GM12878 (cell line): ENCODE measurements around the gene RGS6. TPM values are rescaled to one million over a fixed set of nuclear protein-coding genes. Genes with fewer than 3 reads are reported as not detected.

Experiments
- ATAC-seq: fragments of 200-7000 bp; cut with Tn5 transposase; 3 replicates; pipeline ENCODE4 v1.9.1; 2020; ENCODE audit warnings: mild to moderate bottlenecking, moderate library complexity
- BruUV-seq: library from RNA; stranded (reverse); fragments of 400-500 nt; replicated peaks from 2 replicates; lab custom pipeline; 2021; lab: Mats Ljungman, UMichigan
- CTCF ChIA-PET: fragments of 300-600 bp; sonication (Branson Sonifier 250); formaldehyde crosslinking; extraction: SDS; loops from one replicate; lab custom pipeline; 2021; ENCODE audit warnings: inconsistent platforms; lab: Yijun Ruan, JAX
- POLR2A ChIA-PET: fragments of 350-600 bp; formaldehyde crosslinking; extraction: SDS; loops from one replicate; lab custom pipeline; 2021; ENCODE audit warnings: inconsistent platforms; lab: Charles Lee
- RAD21 ChIA-PET: fragments of 300-600 bp; sonication (Branson Sonifier 250); formaldehyde crosslinking; loops from one replicate; lab custom pipeline; 2023; ENCODE audit warnings: antibody characterized with exemption; ENCODE audit not compliant: unreplicated experiment; lab: Charles Lee
- SMC1A ChIA-PET: fragments of 300-600 bp; sonication (Branson Sonifier 250); formaldehyde crosslinking; loops from one replicate; lab custom pipeline; 2023; ENCODE audit not compliant: unreplicated experiment, uncharacterized antibody; lab: Charles Lee
- DNase-seq: peaks from one replicate; pipeline ENCODE4 v3.0.0-alpha.2; 2011; ENCODE audit warnings: low read depth, low spot score
- FAIRE-seq: peaks from 3 replicates; lab custom pipeline; 2011; peaks lifted over from hg19 to GRCh38; lab: Jason Lieb, UNC
- H2AFZ ChIP-seq: 2 replicates; pipeline ENCODE4 v1.6.0; 2011; ENCODE audit warnings: low read depth, low read length, control low read depth; ENCODE audit not compliant: control insufficient read depth
- H3K27ac ChIP-seq: 2 replicates; pipeline ENCODE4 v1.5.1; 2011; ENCODE audit warnings: control low read depth; ENCODE audit not compliant: control insufficient read depth, insufficient read depth
- H3K27me3 ChIP-seq, 2 experiments: replicated peaks in 1 of 2; 2 replicates each; pipeline versions ENCODE4 v1.6.0 to v1.6.1; 2011; ENCODE audit warnings: low read length in 1 of 2; ENCODE audit not compliant: control insufficient read depth in 2 of 2, insufficient read depth in 2 of 2
- H3K36me3 ChIP-seq, 2 experiments: 2 replicates each; pipeline ENCODE4 v1.5.1; 2011; ENCODE audit warnings: low read length in 1 of 2; ENCODE audit not compliant: control insufficient read depth in 2 of 2, insufficient read depth in 2 of 2
- H3K4me1 ChIP-seq: 2 replicates; pipeline ENCODE4 v1.6.1; 2011; ENCODE audit warnings: mild to moderate bottlenecking, low read length, moderate library complexity, mixed read lengths; ENCODE audit not compliant: control insufficient read depth, insufficient read depth
- H3K4me2 ChIP-seq: 2 replicates; pipeline ENCODE4 v1.6.0; 2011; ENCODE audit warnings: control low read depth; ENCODE audit not compliant: control insufficient read depth, insufficient read depth
- H3K4me3 ChIP-seq: fragments of 200-600 bp; sonication (generic); 2 replicates; pipeline ENCODE4 v1.5.1; 2016
- H3K79me2 ChIP-seq: 2 replicates; pipeline ENCODE4 v1.6.0; 2011; ENCODE audit warnings: low read length; ENCODE audit not compliant: control insufficient read depth, insufficient read depth
- H3K9ac ChIP-seq: 2 replicates; pipeline ENCODE4 v1.8.0; 2011; ENCODE audit warnings: low read length, control low read depth, mixed read lengths; ENCODE audit not compliant: control insufficient read depth, insufficient read depth
- H3K9me3 ChIP-seq: replicated peaks from 3 replicates; pipeline ENCODE4 v1.5.1; 2011; ENCODE audit warnings: mild to moderate bottlenecking, low read length; ENCODE audit not compliant: control insufficient read depth, insufficient read depth
- H4K20me1 ChIP-seq: 2 replicates; pipeline ENCODE4 v1.6.0; 2011; ENCODE audit not compliant: control insufficient read depth, insufficient read depth
- ETV6 ChIP-seq, 2 experiments: fragments of 450-650 bp in 1 of 2; IDR thresholded peaks in 1 of 2; conservative IDR thresholded peaks in 1 of 2; 2 replicates each; pipeline ENCODE4 v1.6.1; 2014; ENCODE audit warnings: antibody characterized with exemption in 1 of 2, borderline replicate concordance in 1 of 2, low read depth in 1 of 2, mild to moderate bottlenecking in 1 of 2, moderate library complexity in 1 of 2
- FOXK2 ChIP-seq: fragments of 450-650 bp; IDR thresholded peaks from 2 replicates; pipeline ENCODE4 v1.6.1; 2017; ENCODE audit warnings: mild to moderate bottlenecking, moderate library complexity
- JUNB ChIP-seq: IDR thresholded peaks from 2 replicates; pipeline ENCODE4 v1.6.1; 2016; ENCODE audit warnings: antibody characterized with exemption, mild to moderate bottlenecking
- RAD21 ChIP-seq: IDR thresholded peaks from 2 replicates; pipeline ENCODE4 v1.6.1; 2011; ENCODE audit warnings: mild to moderate bottlenecking, low read depth, low read length, moderate library complexity; ENCODE audit not compliant: insufficient read depth
- SMC3 ChIP-seq: IDR thresholded peaks from 2 replicates; pipeline ENCODE4 v1.6.1; 2011; ENCODE audit warnings: low read length, improper control_type of control experiment, borderline replicate concordance
- WGBS: methylation state at CpG from one replicate; pipeline ENCODE4 v1.1.6; 2016; ENCODE audit warnings: low lambda C conversion rate; ENCODE audit not compliant: insufficient replicate concordance, insufficient coverage; ENCODE audit errors: missing lambda C conversion rate; 5-methylcytosine and 5-hydroxymethylcytosine counted together
- in situ Hi-C: fragments of 300-500 bp; cut with MboI; formaldehyde crosslinking; loops from 9 replicates; pipeline ENCODE4 v1.14.3; 2018; ENCODE audit warnings: mixed read lengths
- intact Hi-C: fragments of 100-400 bp; cut with micrococcal nuclease; formaldehyde crosslinking; loops from one replicate; pipeline ENCODE4 v1.14.2; 2022; ENCODE audit not compliant: unreplicated experiment
- polyA plus RNA-seq, 11 experiments: library from polyadenylated mRNA; depleted of rRNA in 4 of 11; unstranded in 6 of 11; stranded (reverse) in 5 of 11; fragments of >200 nt; fragmentation: Nextera tagmentation in 4 of 11; fragmentation: Illumina TruSeq in 1 of 11; extraction: Ambion mirVana in 4 of 11; extraction: Trizol in 1 of 11; gene quantifications; 1 replicate in 1 of 11; 2 replicates in 10 of 11; pipeline versions ENCODE4 v1.2.1 to v1.2.3, GENCODE V29; 2011 to 2016; ENCODE audit warnings: inconsistent platforms in 2 of 11, missing spikeins in 2 of 11, low read depth in 1 of 11
- total RNA-seq, 4 experiments: library from RNA; depleted of rRNA in 3 of 4; stranded (reverse); fragments of >200 nt in 3 of 4; fragmentation: Illumina TruSeq in 1 of 4; extraction: Trizol in 1 of 4; gene quantifications; 2 replicates each; pipeline versions ENCODE4 v1.2.1 to v1.2.3, GENCODE V29; 2013 to 2021
- TF ChIP-seq, protein P1 (sequence below): IDR thresholded peaks from 2 replicates; pipeline ENCODE4 v1.6.1; 2011; ENCODE audit warnings: low read depth, low read length, improper control_type of control experiment, borderline replicate concordance
- TF ChIP-seq, protein P2 (sequence below), 3 experiments: IDR thresholded peaks in 2 of 3; conservative IDR thresholded peaks in 1 of 3; 2 replicates each; pipeline ENCODE4 v1.5.1; 2011; ENCODE audit warnings: low read depth in 3 of 3, low read length in 3 of 3, mild to moderate bottlenecking in 3 of 3, control low read depth in 2 of 3, moderate library complexity in 2 of 3, inconsistent platforms in 1 of 3, mixed read lengths in 1 of 3; ENCODE audit not compliant: control insufficient read depth in 2 of 3, insufficient read depth in 1 of 3; ENCODE audit errors: extremely low read depth in 1 of 3

The RGS6 gene
- total and polyA plus RNA-seq, 10 of the 15 experiments (the other 5 are each of a cell fraction or from before 2014, with no cell fraction given), result 3.9 to 18.1 (median 12.4) TPM

GRCh38 chr14:72173038-72173720, 240.9 kb downstream of the RGS6 start:
- DNase-seq, result no peak
- intact Hi-C loops, result no loop called here
- BruUV-seq, result no TSS peak

More at GRCh38 chr14:72173038-72173720, 240.9 kb downstream of the RGS6 start:
- TF ChIP-seq, protein P1, sequence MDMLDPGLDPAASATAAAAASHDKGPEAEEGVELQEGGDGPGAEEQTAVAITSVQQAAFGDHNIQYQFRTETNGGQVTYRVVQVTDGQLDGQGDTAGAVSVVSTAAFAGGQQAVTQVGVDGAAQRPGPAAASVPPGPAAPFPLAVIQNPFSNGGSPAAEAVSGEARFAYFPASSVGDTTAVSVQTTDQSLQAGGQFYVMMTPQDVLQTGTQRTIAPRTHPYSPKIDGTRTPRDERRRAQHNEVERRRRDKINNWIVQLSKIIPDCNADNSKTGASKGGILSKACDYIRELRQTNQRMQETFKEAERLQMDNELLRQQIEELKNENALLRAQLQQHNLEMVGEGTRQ, result no peak
- peak; percentile 53 for TF ChIP-seq RAD21
- TF ChIP-seq FOXK2, result no peak
- TF ChIP-seq SMC3, result peak; percentile 10; the same call in 1 of the 2 replicates
- TF ChIP-seq, protein P2, sequence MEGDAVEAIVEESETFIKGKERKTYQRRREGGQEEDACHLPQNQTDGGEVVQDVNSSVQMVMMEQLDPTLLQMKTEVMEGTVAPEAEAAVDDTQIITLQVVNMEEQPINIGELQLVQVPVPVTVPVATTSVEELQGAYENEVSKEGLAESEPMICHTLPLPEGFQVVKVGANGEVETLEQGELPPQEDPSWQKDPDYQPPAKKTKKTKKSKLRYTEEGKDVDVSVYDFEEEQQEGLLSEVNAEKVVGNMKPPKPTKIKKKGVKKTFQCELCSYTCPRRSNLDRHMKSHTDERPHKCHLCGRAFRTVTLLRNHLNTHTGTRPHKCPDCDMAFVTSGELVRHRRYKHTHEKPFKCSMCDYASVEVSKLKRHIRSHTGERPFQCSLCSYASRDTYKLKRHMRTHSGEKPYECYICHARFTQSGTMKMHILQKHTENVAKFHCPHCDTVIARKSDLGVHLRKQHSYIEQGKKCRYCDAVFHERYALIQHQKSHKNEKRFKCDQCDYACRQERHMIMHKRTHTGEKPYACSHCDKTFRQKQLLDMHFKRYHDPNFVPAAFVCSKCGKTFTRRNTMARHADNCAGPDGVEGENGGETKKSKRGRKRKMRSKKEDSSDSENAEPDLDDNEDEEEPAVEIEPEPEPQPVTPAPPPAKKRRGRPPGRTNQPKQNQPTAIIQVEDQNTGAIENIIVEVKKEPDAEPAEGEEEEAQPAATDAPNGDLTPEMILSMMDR (IDR thresholded peaks at IDR 0.05 in 2 of 3, conservative IDR thresholded peaks at IDR 0.05 in 1 of 3; ENCODE audit: control insufficient read depth in 2 of 3, extremely low read depth in 1 of 3, insufficient read depth in 1 of 3, low read depth in 3 of 3, low read length in 3 of 3), result peak in 2 of 3 experiments; percentile 17 to 32; a peak in 1 of 6 replicates
- no peak for TF ChIP-seq ETV6 (conservative IDR thresholded peaks at IDR 0.05 in 1 of 2, IDR thresholded peaks at IDR 0.05 in 1 of 2; ENCODE audit: borderline replicate concordance in 1 of 2, low read depth in 1 of 2)
- TF ChIP-seq JUNB, result no peak
- TF ChIP-seq, all 136 proteins: peak for 3
- Histone ChIP-seq H3K27me3 (no peaks in the 10 kb centered on the region), H3K9ac (no peak overlapping the region), H3K4me1 (no peaks in the 10 kb centered on the region), H3K79me2 (no peaks in the 10 kb centered on the region), H3K36me3 (no peaks in the 10 kb centered on the region), H3K4me3 (no peak overlapping the region), H3K4me2 (no peak overlapping the region), H2AFZ (no peak overlapping the region), H3K9me3 (no peaks in the 10 kb centered on the region), H3K27ac (no peak overlapping the region), H4K20me1 (no peaks in the 10 kb centered on the region)
- ChIA-PET CTCF (interaction anchor here (1.0 to 3.7 kb wide), 4 partner anchors 69 to 240 kb away, joined by 3 to 16 read pairs (median 8); partner anchors contain the start of gene RGS6), RAD21 (interaction anchor here (1.0 to 3.3 kb wide), 5 partner anchors 8 to 113 kb away, joined by 3 to 12 read pairs (median 3); no protein-coding TSS in a partner anchor), SMC1A (interaction anchor here (0.6 to 2.6 kb wide), 10 partner anchors 9 to 240 kb away, joined by 3 to 12 read pairs (median 4); partner anchors contain the start of gene RGS6), POLR2A (interaction anchor here (1.2 kb wide), 1 partner anchor 48 kb away, joined by 3 read pairs; no protein-coding TSS in a partner anchor)
- FAIRE-seq (no peak), ATAC-seq (peak; percentile 65)
- WGBS, result 18% methylated on average over 11 of the region's 11 CpGs
- in situ Hi-C loops, result no loop called here
